KMS-11 (cell line): ENCODE measurements around the gene PRPF19.

Source experiments
- H2AFZ ChIP-seq: fragments of 200-600 bp; sonication (generic); 2 replicates; pipeline ENCODE4 v1.6.1; 2016; ENCODE audit warnings: antibody characterized with exemption, mixed run types, low read depth
- H3K27ac ChIP-seq: fragments of 200-600 bp; sonication (generic); 2 replicates; pipeline ENCODE4 v1.6.1; 2016; ENCODE audit warnings: mild to moderate bottlenecking, mixed run types
- H3K27me3 ChIP-seq: fragments of 200-600 bp; sonication (generic); 2 replicates; pipeline ENCODE4 v1.6.1; 2017; ENCODE audit warnings: mild to moderate bottlenecking, low read depth, mixed run types, moderate library complexity; ENCODE audit not compliant: insufficient read depth
- H3K36me3 ChIP-seq: fragments of 200-600 bp; sonication (generic); 2 replicates; pipeline ENCODE4 v1.6.1; 2017; ENCODE audit warnings: mild to moderate bottlenecking, mixed run types; ENCODE audit not compliant: insufficient read depth
- H3K4me1 ChIP-seq: fragments of 200-600 bp; sonication (generic); 2 replicates; pipeline ENCODE4 v1.6.1; 2016; ENCODE audit warnings: mild to moderate bottlenecking, low read depth, mixed run types; ENCODE audit not compliant: poor library complexity, severe bottlenecking
- H3K4me2 ChIP-seq: fragments of 200-600 bp; sonication (generic); 2 replicates; pipeline ENCODE4 v1.7.0; 2016; ENCODE audit warnings: mild to moderate bottlenecking, mixed run types
- H3K4me3 ChIP-seq: fragments of 200-600 bp; sonication (generic); IDR thresholded peaks from 2 replicates; pipeline ENCODE4 v1.6.1; 2017; ENCODE audit warnings: low read depth, low read length, mixed read lengths; ENCODE audit not compliant: insufficient read depth
- H3K79me2 ChIP-seq: fragments of 200-600 bp; sonication (generic); 2 replicates; pipeline ENCODE4 v1.6.1; 2016; ENCODE audit warnings: low read depth, mixed run types; ENCODE audit not compliant: insufficient read depth
- H3K9ac ChIP-seq: fragments of 200-600 bp; sonication (generic); 2 replicates; pipeline ENCODE4 v1.6.1; 2016; ENCODE audit warnings: mild to moderate bottlenecking, mixed run types
- H4K20me1 ChIP-seq: fragments of 200-600 bp; sonication (generic); 2 replicates; pipeline ENCODE4 v1.6.1; 2016; ENCODE audit warnings: mild to moderate bottlenecking, mixed run types; ENCODE audit not compliant: insufficient read depth
- CTCF ChIP-seq: fragments of 200-600 bp; sonication (generic); conservative IDR thresholded peaks from 2 replicates; pipeline ENCODE4 v1.6.1; 2017; ENCODE audit warnings: low read depth, mild to moderate bottlenecking, antibody characterized with exemption, low read length, moderate library complexity, mixed read lengths

The PRPF19 gene

GRCh38 chr11:60863550-60864521 is 42.5 kb downstream of the PRPF19 start:
- H2AFZ ChIP-seq = no peak overlapping the region

GRCh38 chr11:60862171-60862570 is 44.2 kb downstream of the PRPF19 start:
- Histone ChIP-seq H3K27ac (no peak overlapping the region), H3K4me1 (no peaks in the 10 kb centered on the region), H2AFZ (no peak overlapping the region), H3K79me2 (no peaks in the 10 kb centered on the region), H3K27me3 (no peaks in the 10 kb centered on the region), H3K4me2 (no peak overlapping the region), H3K9ac (no peak overlapping the region), H3K36me3 (no peaks in the 10 kb centered on the region), H4K20me1 (no peaks in the 10 kb centered on the region), H3K4me3 (no peak overlapping the region)
- no peak for TF ChIP-seq CTCF

More at GRCh38 chr11:60863550-60864521, 42.5 kb downstream of the PRPF19 start:
- H3K36me3 ChIP-seq = no peaks in the 10 kb centered on the region
- H3K27ac ChIP-seq = no peak overlapping the region
- TF ChIP-seq CTCF = no peak
- no peaks in the 10 kb centered on the region for H4K20me1 ChIP-seq
- no peak overlapping the region for H3K4me2 ChIP-seq
- H3K4me1 ChIP-seq = no peaks in the 10 kb centered on the region
- no peak overlapping the region for H3K9ac ChIP-seq
- H3K79me2 ChIP-seq = no peaks in the 10 kb centered on the region
- no peak overlapping the region for H3K4me3 ChIP-seq
- no peaks in the 10 kb centered on the region for H3K27me3 ChIP-seq

- no peak for TF ChIP-seq CTCF
- H3K27ac ChIP-seq = no peak overlapping the region
- H3K4me1 ChIP-seq = no peaks in the 10 kb centered on the region
- H3K9ac ChIP-seq = no peak overlapping the region
- no peaks in the 10 kb centered on the region for H3K36me3 ChIP-seq
- no peaks in the 10 kb centered on the region for H3K79me2 ChIP-seq
- no peak overlapping the region for H3K4me2 ChIP-seq
- no peaks in the 10 kb centered on the region for H3K27me3 ChIP-seq
- no peak overlapping the region for H2AFZ ChIP-seq
- no peak overlapping the region for H3K4me3 ChIP-seq
- no peaks in the 10 kb centered on the region for H4K20me1 ChIP-seq
Observed at GRCh38 chr11:60860943-60861342, 45.4 kb downstream of the PRPF19 start.

GRCh38 chr11:60859616-60860250 is 46.7 kb downstream of the PRPF19 start:
- no peaks in the 10 kb centered on the region for H3K4me1 ChIP-seq
- TF ChIP-seq CTCF = no peak
- no peaks in the 10 kb centered on the region for H3K36me3 ChIP-seq
- no peak overlapping the region for H3K4me2 ChIP-seq
- H4K20me1 ChIP-seq = no peaks in the 10 kb centered on the region
- H3K4me3 ChIP-seq = no peak overlapping the region
- no peak overlapping the region for H2AFZ ChIP-seq
- no peak overlapping the region for H3K27ac ChIP-seq
- no peak overlapping the region for H3K9ac ChIP-seq
- no peaks in the 10 kb centered on the region for H3K27me3 ChIP-seq
- H3K79me2 ChIP-seq = no peaks in the 10 kb centered on the region
